Measurements from ENCODE around the gene E2F4.

E2F4 gene

GRCh38 chr16:67157892-67158635, 33.9 kb upstream of the E2F4 start:
- FAIRE-seq: no peak

DNA sequence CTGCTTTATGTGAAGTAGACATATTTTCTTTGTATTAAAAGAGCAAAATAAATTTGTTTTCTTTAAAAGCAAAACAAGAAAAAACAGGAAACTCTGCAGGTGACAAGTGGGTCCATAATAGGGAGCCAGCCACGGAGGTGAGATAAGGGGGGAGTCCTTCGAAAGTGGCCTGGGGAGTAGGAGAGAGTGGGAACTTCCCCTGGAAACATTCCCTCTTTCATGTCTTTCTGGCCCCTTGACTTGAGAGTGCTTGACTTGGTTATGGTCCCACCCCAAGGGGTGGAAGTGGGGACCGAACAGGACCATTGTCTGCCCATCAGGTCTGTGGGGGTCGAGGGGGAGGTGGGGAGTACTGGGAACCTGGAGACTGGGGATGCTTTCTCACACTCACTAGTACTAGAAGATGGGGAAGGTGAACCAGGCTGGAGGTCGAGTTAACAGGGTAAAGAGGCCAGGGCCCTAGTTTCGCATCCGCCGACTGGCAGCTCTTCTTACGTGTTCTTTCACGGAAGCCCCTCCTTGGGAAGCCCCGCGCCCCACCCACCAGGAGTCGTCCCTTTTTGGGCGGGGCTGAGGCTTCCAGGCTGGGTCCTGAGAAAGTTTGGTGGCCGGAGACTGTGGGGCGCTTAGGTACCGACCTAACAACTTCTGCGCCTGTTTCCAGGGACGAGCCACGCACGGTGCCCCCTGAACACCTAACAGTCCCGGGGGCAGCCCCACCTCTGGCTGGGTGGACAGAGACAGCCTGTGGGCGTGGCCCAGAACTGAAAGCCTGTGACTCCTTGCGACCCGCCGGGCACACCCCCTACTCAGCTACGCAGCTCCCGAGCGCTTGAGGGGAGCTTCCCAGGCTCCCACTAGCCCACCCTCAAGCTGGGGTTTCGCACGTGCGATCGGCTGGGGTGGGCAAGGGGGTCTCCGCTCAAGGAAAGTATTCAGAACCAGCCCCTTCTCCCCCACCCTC, 33.0 kb upstream of the E2F4 start:
- FAIRE-seq: no peak

GRCh38 chr16:67161595-67162058, 30.3 kb upstream of the E2F4 start:
- FAIRE-seq: no peak

DNA sequence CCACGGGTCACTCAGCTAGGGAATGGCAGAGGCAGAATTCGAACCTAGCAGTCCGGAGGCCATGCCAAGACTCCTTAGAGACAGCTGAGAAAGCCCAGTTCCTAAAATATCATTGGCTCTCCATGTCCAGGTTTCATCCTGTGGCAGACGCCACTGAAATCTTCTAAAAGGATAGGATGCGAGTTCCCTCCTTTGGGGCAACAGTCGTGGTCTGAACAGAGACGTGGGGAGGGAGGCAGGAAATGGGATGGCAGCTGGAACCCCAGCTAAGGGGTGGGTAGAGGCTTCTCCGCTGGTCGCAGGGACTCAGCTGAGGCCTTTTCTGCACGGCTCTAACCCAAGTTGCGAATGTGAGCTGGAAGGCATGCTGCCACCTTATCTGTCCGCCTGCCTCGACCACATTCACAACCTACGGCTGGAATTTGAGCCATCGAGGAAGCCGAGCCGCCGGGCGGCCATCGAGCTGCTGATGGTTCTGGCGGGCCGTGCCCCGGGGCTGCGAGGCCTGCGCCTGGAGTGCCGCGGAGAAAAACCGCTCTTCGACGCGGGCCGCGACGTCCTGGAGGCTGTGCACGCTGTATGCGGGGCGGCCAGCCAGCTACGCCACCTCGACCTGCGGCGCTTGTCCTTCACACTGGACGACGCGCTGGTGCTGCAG, 29.3 kb upstream of the E2F4 start:
- FAIRE-seq: no peak

DNA sequence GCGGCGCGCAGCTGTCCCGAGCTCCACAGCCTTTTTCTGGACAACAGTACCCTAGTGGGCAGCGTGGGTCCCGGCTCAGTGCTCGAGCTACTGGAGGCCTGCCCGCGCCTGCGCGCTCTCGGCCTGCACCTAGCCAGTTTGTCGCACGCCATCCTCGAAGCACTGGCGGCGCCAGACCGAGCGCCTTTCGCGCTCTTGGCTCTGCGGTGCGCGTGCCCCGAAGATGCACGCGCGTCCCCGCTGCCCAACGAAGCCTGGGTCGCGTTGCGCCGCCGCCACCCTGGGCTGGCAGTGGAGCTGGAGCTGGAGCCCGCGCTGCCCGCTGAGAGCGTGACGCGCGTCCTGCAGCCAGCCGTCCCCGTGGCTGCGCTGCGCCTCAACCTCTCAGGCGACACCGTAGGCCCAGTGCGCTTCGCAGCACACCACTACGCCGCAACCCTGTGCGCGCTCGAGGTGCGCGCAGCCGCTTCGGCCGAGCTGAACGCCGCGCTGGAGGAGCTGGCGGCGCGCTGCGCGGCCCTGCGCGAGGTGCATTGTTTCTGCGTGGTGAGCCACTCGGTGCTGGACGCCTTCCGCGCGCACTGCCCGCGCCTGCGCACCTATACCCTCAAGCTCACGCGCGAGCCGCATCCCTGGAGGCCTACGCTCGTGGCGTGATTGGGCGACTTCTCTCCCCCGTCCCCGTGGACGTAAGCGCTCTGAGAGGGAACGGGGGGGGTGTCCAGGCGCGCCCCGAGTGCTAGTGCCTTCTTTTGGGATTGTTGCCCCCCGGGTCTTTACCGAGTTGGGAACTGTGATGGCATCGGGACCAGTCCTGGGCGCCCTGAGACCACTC, 28.6 kb upstream of the E2F4 start:
- no peak for FAIRE-seq

DNA sequence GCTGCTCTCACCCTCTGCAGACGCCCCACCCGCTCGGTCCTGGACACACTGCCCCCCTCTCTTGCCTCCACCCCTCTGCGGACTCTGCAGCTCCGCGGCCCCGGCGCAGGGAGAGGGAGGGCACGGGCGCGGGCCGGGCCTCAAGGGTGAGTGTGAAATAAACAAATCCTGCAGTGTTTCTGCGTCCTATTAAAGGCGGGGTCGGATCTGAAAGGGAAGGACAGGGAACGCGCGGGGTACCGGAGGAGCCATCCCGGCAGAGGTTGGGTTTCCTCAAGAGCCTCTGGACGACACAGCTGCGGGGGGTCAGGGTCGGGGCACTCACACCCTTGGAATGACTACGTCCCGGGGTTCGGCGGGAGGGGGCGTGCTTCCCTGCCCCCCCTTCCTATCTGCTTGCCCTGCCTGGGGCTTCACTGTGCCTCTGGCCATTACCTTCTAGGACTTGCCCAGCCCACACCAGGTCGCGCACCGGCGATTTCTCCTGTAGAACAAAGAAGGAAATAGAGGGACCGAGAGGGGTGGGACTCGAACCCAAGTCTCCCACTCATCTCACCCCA, 27.9 kb upstream of the E2F4 start:
- no peak for FAIRE-seq

DNA sequence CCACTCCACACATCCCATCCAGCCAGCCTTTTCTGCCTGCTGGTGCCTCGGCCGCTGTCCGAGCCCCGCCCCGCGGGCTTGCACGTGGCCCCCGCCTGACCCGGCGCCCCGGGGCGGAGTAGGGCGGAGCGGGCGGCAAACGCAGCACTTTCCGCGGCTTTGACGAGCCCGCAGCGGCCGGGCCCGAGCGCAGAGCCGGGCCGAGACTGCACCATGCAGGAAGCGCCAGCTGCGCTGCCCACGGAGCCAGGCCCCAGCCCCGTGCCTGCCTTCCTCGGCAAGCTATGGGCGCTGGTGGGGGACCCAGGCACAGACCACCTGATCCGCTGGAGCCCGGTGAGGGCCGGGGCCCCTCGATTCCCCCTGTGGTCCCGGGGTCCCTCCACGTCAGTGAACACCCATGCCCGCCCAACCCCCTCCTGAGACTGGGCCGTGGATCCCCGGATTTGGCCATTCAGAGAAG, 27.3 kb upstream of the E2F4 start, which contains the start of gene HSF4:
TSS of gene HSF4 (plus strand) at position 147 of the 463 bp plus-strand sequence. CDS start at position 214, 67 bp downstream.
- FAIRE-seq: no peak

- no peak for FAIRE-seq
Observed at GRCh38 chr16:67165121-67166078, 26.6 kb upstream of the E2F4 start.

GRCh38 chr16:67166110-67166547, 25.8 kb upstream of the E2F4 start:
- FAIRE-seq: no peak

- FAIRE-seq: no peak
Observed at GRCh38 chr16:67166598-67167168, 25.3 kb upstream of the E2F4 start.

DNA sequence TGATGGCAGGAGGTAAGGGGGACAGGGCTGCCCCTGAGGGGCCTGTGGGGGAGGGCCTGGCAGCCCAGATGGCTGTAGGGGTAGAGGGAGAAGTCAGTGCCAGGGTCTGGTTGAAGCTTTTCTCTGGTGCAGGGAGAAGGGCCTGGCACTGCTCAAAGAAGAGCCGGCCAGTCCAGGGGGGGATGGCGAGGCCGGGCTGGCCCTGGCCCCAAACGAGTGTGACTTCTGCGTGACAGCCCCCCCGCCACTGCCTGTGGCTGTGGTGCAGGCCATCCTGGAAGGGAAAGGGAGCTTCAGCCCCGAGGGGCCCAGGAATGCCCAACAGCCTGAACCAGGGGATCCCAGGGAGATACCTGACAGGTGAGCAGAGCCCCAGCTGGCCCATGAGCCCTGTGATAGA, 24.4 kb upstream of the E2F4 start:
- no peak for FAIRE-seq

GRCh38 chr16:67169011-67169451, 22.9 kb upstream of the E2F4 start:
- no peak for FAIRE-seq

- FAIRE-seq: no peak
Observed at GRCh38 chr16:67169642-67170167, 22.2 kb upstream of the E2F4 start.

- FAIRE-seq: no peak
Observed at GRCh38 chr16:67170168-67170948, 21.6 kb upstream of the E2F4 start, which contains the start of gene NOL3. TSS of gene NOL3 (plus strand) at chr16:67170538.

- FAIRE-seq: no peak
Observed at GRCh38 chr16:67170949-67171649, 20.9 kb upstream of the E2F4 start.

GRCh38 chr16:67173323-67173722, 18.6 kb upstream of the E2F4 start:
- no peak for FAIRE-seq

GRCh38 chr16:67173808-67174705, 17.9 kb upstream of the E2F4 start:
- FAIRE-seq: no peak
